Measurements from ENCODE around the gene PKNOX1. TPM values are rescaled to one million over a fixed set of nuclear protein-coding genes. Genes with fewer than 3 reads are reported as not detected.
A peak's percentile ranks its signal among the peaks of the same experiment; 100 is the strongest.

Gene PKNOX1
- total and polyA plus RNA-seq, 2 of the 13 experiments (the other 11 are each of a cell fraction or from before 2014, with no cell fraction given) = 7.9 to 16.2 TPM

DNA sequence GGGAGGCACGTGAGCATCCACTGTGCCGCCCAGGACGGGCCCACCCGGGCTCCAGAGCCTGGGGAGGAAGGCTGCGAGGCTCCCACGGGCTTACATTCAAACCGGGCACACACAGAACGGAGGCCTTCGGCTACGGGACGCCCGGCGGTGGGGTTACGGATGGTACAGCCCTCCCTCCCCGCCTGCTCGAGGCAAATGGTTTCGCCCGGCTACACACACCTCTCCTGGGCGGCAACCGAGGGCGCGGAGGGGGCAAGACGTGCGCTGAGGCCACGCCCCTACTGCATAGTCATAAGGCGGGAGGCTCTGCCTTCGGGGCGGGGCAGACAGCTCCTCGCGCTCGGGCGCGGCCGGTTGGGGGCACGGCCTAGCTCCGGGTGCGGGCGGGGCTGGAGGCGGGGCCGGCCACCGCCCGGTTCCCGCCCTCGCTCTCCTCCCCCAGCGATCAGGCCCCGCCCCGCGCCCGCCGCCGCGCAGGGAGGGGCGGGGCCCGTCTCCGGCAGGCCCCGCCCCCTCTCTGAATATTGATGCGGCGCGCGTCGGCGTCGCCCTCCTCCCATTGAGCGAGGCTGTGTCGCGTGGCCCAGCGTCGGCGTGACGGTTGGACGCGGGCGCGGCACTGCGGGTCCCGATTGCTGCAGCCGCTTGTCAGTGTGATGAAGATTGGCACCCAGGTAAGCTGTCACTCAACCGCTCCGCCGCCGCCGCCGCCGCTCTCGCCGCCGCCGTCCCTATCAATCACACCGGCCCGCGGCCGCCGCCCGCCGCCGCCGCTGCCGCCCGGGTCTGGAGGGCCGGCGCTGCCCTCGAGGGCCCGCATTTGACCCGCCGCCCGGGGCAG, at the start of gene PKNOX1 (continued):
- TF ChIP-seq ZNF354B (CRISPR knock-in tag; IDR thresholded peaks at IDR 0.05) = peak; percentile 74; the same call in 1 of the 2 replicates
- no peak for TF ChIP-seq ZNF441 (CRISPR knock-in tag; IDR thresholded peaks at IDR 0.05; ENCODE audit: borderline replicate concordance)
- TF ChIP-seq ATF1 (CRISPR knock-in tag; IDR thresholded peaks at IDR 0.05) = no peak
- TF ChIP-seq HDAC1 (CRISPR knock-in tag; IDR thresholded peaks at IDR 0.05) = 0 out of 2 replicates have a peak, but pooled peaks have one; percentile 44
- TF ChIP-seq MAZ (IDR thresholded peaks at IDR 0.05; ENCODE audit: borderline replicate concordance, low read depth, low read length) = peak; percentile 96
- peak; percentile 88 for TF ChIP-seq MAZ (CRISPR knock-in tag; IDR thresholded peaks at IDR 0.05; ENCODE audit: low read depth)
- TF ChIP-seq HNRNPLL (IDR thresholded peaks at IDR 0.05; ENCODE audit: low read depth, low read length, poor library complexity, severe bottlenecking) = peak; percentile 75
- peak; percentile 53; the same call in 1 of the 2 replicates for TF ChIP-seq CREM (IDR thresholded peaks at IDR 0.05)
- TF ChIP-seq CREM (CRISPR knock-in tag; IDR thresholded peaks at IDR 0.05) = peak; percentile 53; the same call in 1 of the 2 replicates
- TF ChIP-seq ZNF549 (CRISPR knock-in tag; IDR thresholded peaks at IDR 0.05) = no peak
- TF ChIP-seq, protein P1, sequence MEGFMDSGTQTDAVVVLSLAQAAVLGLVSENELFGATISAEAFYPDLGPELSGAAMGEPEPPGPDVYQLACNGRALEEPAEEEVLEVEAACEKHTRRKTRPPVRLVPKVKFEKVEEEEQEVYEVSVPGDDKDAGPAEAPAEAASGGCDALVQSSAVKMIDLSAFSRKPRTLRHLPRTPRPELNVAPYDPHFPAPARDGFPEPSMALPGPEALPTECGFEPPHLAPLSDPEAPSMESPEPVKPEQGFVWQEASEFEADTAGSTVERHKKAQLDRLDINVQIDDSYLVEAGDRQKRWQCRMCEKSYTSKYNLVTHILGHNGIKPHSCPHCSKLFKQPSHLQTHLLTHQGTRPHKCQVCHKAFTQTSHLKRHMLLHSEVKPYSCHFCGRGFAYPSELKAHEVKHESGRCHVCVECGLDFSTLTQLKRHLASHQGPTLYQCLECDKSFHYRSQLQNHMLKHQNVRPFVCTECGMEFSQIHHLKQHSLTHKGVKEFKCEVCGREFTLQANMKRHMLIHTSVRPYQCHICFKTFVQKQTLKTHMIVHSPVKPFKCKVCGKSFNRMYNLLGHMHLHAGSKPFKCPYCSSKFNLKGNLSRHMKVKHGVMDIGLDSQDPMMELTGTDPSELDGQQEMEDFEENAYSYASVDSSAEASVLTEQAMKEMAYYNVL (CRISPR knock-in tag; IDR thresholded peaks at IDR 0.05; ENCODE audit: borderline replicate concordance) = peak; percentile 65; the same call in 1 of the 2 replicates
- TF ChIP-seq, protein P2, sequence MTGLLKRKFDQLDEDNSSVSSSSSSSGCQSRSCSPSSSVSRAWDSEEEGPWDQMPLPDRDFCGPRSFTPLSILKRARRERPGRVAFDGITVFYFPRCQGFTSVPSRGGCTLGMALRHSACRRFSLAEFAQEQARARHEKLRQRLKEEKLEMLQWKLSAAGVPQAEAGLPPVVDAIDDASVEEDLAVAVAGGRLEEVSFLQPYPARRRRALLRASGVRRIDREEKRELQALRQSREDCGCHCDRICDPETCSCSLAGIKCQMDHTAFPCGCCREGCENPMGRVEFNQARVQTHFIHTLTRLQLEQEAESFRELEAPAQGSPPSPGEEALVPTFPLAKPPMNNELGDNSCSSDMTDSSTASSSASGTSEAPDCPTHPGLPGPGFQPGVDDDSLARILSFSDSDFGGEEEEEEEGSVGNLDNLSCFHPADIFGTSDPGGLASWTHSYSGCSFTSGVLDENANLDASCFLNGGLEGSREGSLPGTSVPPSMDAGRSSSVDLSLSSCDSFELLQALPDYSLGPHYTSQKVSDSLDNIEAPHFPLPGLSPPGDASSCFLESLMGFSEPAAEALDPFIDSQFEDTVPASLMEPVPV (CRISPR knock-in tag; IDR thresholded peaks at IDR 0.05) = peak; percentile 87; the same call in 1 of the 2 replicates
- TF ChIP-seq ZNF331 (CRISPR knock-in tag; IDR thresholded peaks at IDR 0.05) = peak; percentile 11; the same call in 1 of the 2 replicates
- 0 out of 2 replicates have a peak, but pooled peaks have one; percentile 15 for TF ChIP-seq ZNF776 (CRISPR knock-in tag; IDR thresholded peaks at IDR 0.05)
- TF ChIP-seq SOX6 (IDR thresholded peaks at IDR 0.05) = no peak
- TF ChIP-seq SOX6 (CRISPR knock-in tag; IDR thresholded peaks at IDR 0.05) = peak; percentile 60; the same call in 1 of the 2 replicates
- TF ChIP-seq, protein P3, sequence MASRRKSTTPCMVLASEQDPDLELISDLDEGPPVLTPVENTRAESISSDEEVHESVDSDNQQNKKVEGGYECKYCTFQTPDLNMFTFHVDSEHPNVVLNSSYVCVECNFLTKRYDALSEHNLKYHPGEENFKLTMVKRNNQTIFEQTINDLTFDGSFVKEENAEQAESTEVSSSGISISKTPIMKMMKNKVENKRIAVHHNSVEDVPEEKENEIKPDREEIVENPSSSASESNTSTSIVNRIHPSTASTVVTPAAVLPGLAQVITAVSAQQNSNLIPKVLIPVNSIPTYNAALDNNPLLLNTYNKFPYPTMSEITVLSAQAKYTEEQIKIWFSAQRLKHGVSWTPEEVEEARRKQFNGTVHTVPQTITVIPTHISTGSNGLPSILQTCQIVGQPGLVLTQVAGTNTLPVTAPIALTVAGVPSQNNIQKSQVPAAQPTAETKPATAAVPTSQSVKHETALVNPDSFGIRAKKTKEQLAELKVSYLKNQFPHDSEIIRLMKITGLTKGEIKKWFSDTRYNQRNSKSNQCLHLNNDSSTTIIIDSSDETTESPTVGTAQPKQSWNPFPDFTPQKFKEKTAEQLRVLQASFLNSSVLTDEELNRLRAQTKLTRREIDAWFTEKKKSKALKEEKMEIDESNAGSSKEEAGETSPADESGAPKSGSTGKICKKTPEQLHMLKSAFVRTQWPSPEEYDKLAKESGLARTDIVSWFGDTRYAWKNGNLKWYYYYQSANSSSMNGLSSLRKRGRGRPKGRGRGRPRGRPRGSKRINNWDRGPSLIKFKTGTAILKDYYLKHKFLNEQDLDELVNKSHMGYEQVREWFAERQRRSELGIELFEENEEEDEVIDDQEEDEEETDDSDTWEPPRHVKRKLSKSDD (CRISPR knock-in tag; IDR thresholded peaks at IDR 0.05; ENCODE audit: low read depth) = no peak
- TF ChIP-seq, protein P4, sequence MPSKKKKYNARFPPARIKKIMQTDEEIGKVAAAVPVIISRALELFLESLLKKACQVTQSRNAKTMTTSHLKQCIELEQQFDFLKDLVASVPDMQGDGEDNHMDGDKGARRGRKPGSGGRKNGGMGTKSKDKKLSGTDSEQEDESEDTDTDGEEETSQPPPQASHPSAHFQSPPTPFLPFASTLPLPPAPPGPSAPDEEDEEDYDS (CRISPR knock-in tag; IDR thresholded peaks at IDR 0.05) = 0 out of 2 replicates have a peak, but pooled peaks have one; percentile 57
- peak; percentile 62; the same call in 1 of the 2 replicates for TF ChIP-seq KMT2B (CRISPR knock-in tag; IDR thresholded peaks at IDR 0.05)
- TF ChIP-seq, protein P5, sequence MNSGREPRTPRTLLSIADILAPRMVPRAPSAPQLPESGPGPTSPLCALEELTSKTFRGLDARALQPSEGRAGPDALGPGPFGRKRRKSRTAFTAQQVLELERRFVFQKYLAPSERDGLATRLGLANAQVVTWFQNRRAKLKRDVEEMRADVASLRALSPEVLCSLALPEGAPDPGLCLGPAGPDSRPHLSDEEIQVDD (CRISPR knock-in tag; IDR thresholded peaks at IDR 0.05; ENCODE audit: borderline replicate concordance) = peak; percentile 70; the same call in 1 of the 2 replicates
- TF ChIP-seq STAT5B (CRISPR knock-in tag; IDR thresholded peaks at IDR 0.05) = 0 out of 2 replicates have a peak, but pooled peaks have one; percentile 20
- peak; percentile 56; the same call in 1 of the 2 replicates for TF ChIP-seq ZNF614 (CRISPR knock-in tag; IDR thresholded peaks at IDR 0.05; ENCODE audit: borderline replicate concordance)
- TF ChIP-seq ARNT (IDR thresholded peaks at IDR 0.05) = no peak
